ENCODE results near the gene NUP50.

DNA sequence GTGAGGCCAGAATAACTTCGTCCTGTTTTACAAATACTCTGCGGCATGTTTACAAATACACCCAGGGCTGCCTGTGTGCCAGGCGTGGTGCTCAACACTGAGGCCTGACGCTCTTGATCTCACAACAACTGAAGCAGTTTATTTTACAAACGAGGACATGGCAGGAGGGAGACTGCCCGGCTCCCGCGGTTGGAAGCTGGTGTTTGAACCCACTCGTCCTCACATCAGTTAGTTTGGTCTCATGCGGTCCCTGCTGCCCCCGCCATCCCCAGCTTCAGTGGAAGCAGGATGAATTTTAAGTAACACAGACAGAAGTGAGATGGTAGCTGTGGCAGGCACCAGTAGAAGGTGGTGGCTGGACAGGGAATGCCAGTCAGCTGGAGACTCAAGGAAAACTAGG, 60.6 kb downstream of the NUP50 start:
- TF ChIP-seq EZH2phosphoT487 (IDR thresholded peaks at IDR 0.05; ENCODE audit: low read depth), result no peak
- TF ChIP-seq, protein P1, sequence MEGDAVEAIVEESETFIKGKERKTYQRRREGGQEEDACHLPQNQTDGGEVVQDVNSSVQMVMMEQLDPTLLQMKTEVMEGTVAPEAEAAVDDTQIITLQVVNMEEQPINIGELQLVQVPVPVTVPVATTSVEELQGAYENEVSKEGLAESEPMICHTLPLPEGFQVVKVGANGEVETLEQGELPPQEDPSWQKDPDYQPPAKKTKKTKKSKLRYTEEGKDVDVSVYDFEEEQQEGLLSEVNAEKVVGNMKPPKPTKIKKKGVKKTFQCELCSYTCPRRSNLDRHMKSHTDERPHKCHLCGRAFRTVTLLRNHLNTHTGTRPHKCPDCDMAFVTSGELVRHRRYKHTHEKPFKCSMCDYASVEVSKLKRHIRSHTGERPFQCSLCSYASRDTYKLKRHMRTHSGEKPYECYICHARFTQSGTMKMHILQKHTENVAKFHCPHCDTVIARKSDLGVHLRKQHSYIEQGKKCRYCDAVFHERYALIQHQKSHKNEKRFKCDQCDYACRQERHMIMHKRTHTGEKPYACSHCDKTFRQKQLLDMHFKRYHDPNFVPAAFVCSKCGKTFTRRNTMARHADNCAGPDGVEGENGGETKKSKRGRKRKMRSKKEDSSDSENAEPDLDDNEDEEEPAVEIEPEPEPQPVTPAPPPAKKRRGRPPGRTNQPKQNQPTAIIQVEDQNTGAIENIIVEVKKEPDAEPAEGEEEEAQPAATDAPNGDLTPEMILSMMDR (IDR thresholded peaks at IDR 0.05; ENCODE audit: low read depth, low read length), result no peak
